ENCODE results near the gene SSH2. TPM values are rescaled to one million over a fixed set of nuclear protein-coding genes. Genes with fewer than 3 reads are reported as not detected.
"Not testable (repeated sequence)": the region's sequence is repeated elsewhere in the genome, so short reads cannot be mapped to it uniquely, and the experiment has no call there.

SSH2 gene
- polyA plus RNA-seq, 10 donors = 15.4 to 27.2 (median 22.3) TPM

DNA sequence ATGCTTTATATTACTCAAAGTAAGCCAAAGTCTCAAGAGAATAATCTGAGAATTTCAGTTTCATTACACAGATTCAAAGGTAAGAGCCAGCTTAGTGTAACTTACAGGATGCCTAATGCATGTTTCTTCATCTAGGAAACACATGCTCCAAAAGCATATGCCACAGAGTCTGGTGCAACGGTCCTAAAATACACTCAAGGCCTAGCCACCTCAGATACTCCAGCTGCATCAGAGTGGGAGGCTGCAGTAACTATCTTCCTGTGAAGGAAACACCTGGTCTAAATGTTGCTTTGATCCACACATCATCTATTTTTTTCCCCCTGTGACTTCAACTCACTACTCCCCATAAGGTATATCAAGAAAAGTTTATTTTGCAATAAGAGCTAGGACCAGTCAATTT, 255.7 kb downstream of the SSH2 start:
- DNase-seq = no peak

- DNase-seq = no peak
Observed at GRCh38 chr17:29671661-29672060, 258.4 kb downstream of the SSH2 start.

GRCh38 chr17:29669266-29669665, 260.8 kb downstream of the SSH2 start:
- peak in 1 of 3 donors; percentile 43 for DNase-seq

DNA sequence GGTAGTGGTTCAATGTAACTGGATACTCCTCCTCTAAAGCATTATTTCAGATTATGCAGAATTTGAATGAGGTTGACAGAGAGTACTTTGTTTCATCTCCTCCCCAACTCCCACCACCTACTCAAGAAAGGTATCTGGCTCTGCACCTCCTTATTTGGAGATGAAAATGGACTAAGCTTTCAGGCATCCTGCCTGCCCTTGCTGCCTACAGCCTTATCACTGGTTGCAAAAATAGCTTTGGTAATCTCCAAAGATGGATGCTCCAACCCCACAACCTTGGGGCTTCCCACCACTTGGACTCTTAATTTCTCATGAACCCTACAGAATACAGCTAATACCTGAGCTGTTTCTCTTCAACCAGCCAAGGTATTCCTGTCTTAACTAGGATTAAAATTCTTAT, 262.1 kb downstream of the SSH2 start:
- DNase-seq = no peak

DNA sequence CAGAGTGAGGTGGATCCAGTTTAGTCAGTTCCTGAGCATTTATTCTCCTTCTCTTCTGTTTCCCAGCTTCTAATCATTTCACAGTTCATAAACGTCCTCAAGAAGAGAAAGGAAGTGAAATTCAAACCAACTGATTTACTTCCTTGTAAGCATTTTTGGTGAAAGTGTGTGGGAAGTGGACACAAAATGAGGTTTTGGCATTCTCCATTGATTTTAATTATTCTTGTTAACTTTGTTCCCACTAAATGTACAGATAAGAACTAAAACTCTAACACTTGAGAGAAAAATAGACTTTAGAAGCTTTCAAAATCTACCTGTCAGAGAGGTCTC, 264.6 kb downstream of the SSH2 start:
- no peak for DNase-seq

- peak in 1 of 3 donors; percentile 65 for DNase-seq
Observed at GRCh38 chr17:29664743-29665480, 265.1 kb downstream of the SSH2 start.

GRCh38 chr17:29663155-29663554, 266.9 kb downstream of the SSH2 start:
- DNase-seq = no peak

DNA sequence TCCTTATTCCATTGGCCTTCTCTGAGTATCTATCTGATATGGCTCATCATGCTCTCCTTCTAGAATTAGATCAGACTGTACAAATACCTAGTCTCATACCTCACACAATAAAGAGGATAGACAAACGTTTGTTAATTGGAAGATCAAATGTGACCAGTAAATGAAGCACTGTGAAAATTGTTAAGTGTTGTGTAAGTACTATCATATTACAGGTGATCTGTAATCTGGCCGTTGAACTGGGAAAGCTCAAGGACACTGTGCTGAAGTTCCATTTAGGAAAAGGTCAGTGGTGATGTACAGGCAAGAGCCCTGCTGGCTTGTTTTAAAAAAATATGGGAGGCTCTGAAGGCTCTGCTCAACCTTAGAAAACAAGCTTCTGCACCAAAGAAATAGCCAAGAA, 268.8 kb downstream of the SSH2 start:
- DNase-seq = no peak

- DNase-seq = no peak
Observed at GRCh38 chr17:29659155-29659554, 270.9 kb downstream of the SSH2 start.

DNA sequence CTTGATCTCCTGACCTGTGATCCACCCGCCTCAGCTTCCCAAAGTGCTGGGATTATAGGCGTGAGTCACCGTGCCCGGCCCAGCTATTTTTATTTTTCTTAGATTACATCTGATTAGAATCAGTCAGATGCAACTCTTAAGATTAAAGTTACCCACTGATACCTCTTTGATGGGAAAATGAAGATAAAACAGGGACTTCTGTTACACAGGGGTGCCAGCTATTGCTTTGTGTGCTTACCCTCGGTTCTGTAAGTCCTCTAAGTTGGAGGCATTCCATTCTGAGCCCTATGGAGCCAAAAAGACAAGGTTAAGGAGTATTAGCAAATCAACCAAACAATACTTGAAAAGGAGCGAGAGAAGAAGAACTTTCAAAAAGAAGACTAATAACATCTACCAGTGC, 274.7 kb downstream of the SSH2 start:
- no peak for DNase-seq

- DNase-seq = no peak
Observed at GRCh38 chr17:29653995-29654714, 275.9 kb downstream of the SSH2 start.

GRCh38 chr17:29652976-29653375, 277.1 kb downstream of the SSH2 start:
- DNase-seq = no peak

GRCh38 chr17:29651913-29652312, 278.1 kb downstream of the SSH2 start:
- not testable (repeated sequence) for DNase-seq

DNA sequence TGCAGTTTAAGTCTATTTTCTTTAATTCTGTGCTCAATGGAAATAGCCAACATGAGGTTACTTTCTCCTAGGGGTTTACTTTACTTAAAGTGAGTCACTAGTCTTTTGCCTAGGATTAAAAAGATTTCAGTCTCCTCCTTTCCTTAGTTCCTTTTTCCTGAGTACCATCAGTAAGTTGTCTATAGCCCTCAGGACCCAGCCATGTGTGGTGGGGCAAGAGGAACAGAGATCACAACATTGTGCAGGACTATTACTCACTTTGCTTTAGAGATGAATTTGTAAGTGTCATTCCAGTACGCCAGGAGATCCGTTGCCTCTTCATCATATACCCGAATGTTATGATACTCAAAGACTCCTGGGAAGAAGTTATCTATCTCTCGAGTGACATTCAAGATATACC, 279.6 kb downstream of the SSH2 start:
- DNase-seq = no peak

GRCh38 chr17:29649359-29649758, 280.7 kb downstream of the SSH2 start:
- DNase-seq = no peak

DNA sequence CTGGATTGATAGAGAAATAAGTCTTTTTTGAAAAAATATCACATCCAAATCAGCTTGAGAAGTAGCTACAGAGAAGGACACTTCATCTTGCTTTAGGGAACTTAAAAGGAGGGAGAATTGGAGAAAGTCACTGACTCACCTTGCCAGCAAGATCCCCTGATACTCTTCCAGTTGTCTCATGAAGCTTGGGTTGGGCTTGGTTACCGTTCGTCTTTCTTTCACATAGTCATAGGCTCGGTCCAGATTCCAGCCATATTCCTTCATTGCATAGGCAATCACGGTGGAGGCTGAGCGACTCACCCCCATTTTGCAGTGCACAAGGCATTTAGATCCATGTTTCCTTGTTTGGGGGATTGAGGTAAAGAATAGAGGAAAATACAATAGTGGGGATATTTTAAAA, 282.0 kb downstream of the SSH2 start:
- DNase-seq = no peak

DNA sequence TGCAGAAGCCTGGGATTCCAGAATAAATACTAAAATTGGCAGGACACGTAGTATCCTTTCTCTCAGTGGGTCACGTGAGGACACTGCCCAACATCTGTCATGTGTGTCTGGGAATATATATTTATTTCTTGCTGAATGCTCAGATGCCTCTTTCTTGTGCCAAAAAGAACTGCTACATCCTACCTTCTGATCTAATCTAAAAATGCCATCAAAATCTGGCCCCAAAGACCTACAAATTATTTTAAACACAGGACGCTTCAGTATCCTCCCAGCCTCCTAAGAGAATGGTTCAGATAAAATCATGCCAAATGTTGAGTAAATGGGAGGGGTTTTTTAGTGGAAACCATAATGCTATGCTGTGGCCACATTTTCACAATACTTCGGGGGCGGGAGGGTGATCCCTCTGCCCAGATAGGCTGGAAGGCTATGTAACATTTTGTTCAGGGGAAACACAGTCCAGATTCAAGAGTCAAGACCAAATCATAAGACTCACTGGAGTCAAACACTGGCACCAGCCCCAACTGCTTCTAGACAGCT, 284.4 kb downstream of the SSH2 start:
- peak; percentile 60 to 86 (median 72) for DNase-seq

GRCh38 chr17:29643817-29644160, 286.2 kb downstream of the SSH2 start:
- no peak for DNase-seq

DNA sequence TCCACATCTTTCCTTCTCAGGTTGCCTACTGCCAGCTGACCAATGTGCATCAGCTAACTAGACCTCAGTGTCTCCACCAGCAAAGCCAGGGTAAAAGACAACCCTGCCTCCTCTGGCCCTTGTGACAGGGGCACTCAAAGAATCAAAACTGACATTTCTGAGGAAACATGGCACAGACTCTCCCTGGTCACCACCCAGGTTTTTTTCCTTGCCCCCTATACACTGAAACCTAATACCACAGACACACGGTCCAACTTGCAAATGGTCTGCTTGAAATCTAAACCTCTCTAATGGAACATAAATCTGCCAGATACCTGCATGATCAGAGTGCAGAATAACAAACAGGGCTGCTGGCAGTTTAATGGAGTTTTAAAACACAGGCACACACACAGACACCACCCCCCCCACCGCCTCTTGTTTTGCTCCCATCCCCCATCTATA, 287.8 kb downstream of the SSH2 start:
- no peak for DNase-seq

DNA sequence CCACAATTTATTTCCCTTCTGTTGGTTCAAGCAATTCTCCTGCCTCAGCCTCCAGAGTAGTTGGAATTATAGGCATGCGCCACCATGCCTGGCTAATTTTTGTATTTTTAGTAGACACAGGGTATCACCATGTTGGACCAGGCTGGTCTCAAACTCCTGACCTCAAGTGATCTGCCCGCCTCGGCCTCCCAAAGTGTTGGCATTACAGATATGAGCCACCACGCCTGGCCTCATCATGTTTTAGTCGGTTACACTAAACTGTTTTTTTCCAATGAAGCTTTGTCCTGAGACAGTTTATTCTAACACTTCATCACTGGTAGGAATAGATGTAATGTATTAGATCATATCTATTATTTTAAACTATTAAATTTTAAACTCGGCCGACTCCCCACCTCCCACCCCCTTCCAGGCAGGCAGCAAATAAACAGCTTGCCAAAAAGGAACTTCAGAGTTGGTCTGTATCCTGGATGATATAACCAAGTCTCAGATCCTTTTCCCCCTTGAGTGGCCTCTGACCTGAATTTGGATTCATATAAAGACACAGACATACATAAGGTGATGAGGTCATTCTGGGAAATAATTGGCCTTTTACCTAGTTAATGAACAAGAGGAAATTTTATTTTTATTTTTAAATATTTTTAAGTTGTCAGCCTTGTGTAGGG, 288.9 kb downstream of the SSH2 start:
- peak in 1 of 3 donors; percentile 34 for DNase-seq

GRCh38 chr17:29640413-29640812, 289.6 kb downstream of the SSH2 start:
- peak in 1 of 3 donors; percentile 23 for DNase-seq

GRCh38 chr17:29633886-29634285, 296.1 kb downstream of the SSH2 start:
- DNase-seq = no peak
